ENCODE measurements around the gene SPATA46. TPM values are rescaled to one million over a fixed set of nuclear protein-coding genes. Genes with fewer than 3 reads are reported as not detected.

The SPATA46 gene
- total RNA-seq, 1 experiment from 2014 or later: not detected

DNA sequence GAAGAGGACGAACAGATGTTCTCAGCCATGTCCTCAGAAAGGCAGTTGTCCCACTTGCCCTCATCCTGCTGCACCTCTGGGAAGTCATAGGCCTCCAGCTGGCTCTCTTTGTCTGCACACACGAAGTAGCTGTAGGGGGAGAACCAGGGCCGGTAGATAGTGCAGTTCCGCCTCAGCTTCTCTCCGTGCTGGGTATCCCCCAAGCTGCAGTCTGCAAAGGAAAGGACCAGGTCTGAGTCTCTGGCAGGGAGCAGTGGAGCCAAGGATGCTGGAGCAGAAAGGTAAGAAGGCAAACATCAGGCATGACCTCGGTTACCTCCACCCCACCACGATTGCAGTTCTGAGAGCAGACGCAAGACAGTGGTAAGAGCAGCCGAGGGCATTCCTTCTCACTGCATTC is 2.2 kb downstream of the SPATA46 start:
- no peak overlapping the region for H3K27ac ChIP-seq
- no peaks in the 10 kb centered on the region for H3K36me3 ChIP-seq
- H3K4me3 ChIP-seq: no peak overlapping the region
- H3K4me1 ChIP-seq (replicated peaks): peaks cover 8% of the 10 kb centered on the region
- no peaks in the 10 kb centered on the region for H3K9me3 ChIP-seq (replicated peaks)
- DNase-seq (ENCODE audit: low read depth in 1 of 2, low spot score in 2 of 2): no peak
- H3K27me3 ChIP-seq (replicated peaks): no peaks in the 10 kb centered on the region

- H3K27ac ChIP-seq: no peak overlapping the region
- peaks cover 8% of the 10 kb centered on the region for H3K4me1 ChIP-seq (replicated peaks)
- no peak overlapping the region for H3K4me3 ChIP-seq
- no peaks in the 10 kb centered on the region for H3K36me3 ChIP-seq
- no peaks in the 10 kb centered on the region; the same call in 1 of the 2 replicates for H3K27me3 ChIP-seq (replicated peaks)
- H3K9me3 ChIP-seq (replicated peaks): no peaks in the 10 kb centered on the region
- peak in 1 of 2 experiments; percentile 61 for DNase-seq (ENCODE audit: low read depth in 1 of 2, low spot score in 2 of 2)
Observed at GRCh38 chr1:162373541-162374260, 3.0 kb downstream of the SPATA46 start.

DNA sequence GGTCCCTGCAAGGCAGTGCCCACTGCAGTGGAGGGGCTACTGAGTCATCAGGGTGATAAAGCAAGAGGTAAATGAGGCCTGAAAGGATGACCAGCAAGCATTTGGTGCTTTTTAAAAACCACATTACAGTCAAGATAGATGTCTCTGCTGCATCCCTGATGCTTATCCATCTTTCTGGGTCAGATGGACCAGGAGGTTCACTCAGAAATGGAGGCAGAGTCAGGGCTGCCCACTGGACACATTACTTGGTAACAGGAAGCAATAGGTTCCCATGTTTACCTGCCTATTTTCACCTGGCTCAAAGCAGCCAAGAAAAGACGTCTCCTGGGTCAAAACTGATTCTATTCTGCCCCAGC is 3.6 kb downstream of the SPATA46 start:
- Histone ChIP-seq H3K9me3 (replicated peaks) (no peaks in the 10 kb centered on the region), H3K27ac (no peak overlapping the region)
- DNase-seq (ENCODE audit: low read depth in 1 of 2, low spot score in 2 of 2): no peak

DNA sequence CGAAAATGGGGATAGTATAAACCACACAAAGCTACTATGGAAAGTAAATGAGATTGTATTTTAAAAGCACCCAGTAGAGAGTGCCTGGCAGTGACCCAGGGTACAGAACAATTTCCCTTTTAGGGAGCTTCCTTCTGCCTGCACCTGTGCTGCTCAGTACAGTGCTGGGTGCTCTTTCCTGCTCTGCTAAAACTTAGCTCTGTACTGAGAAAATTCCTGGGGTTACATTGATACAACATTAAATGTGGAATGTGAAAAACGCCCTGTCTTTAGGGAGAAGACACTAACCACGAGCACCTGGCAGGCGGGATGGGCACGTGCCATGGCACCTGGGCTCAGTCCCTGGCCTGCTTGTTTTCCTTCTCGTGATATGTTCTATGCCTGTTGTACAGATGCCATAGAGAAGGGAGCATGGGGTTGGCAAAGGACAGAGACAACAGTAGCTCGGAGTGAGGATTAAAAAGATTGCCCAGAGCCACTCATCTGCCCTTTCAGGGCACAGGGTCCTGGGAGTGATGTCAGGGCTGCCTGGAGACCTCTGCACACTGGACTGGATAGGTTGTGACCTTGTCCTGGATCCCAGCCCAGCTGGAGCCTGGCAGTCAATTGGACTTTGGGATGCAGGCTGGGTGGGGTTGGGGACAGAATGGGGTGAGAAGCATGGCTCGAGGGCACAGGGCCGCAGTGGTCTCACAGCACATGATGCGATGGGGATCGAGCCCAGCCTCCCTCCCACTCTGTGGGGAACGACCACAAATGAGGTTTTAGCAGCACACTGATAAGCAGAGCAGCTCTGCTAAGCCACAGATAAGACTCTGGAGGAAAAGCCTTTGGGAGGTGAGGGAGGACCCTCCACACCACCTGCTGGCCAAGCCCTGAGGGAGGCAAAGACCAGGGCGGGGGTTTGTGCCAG is 4.2 kb downstream of the SPATA46 start:
- no peaks in the 10 kb centered on the region for H3K9me3 ChIP-seq (replicated peaks)
- H3K36me3 ChIP-seq: no peaks in the 10 kb centered on the region
- no peak overlapping the region for H3K4me3 ChIP-seq
- peaks cover 8% of the 10 kb centered on the region for H3K4me1 ChIP-seq (replicated peaks)
- H3K27ac ChIP-seq: no peak overlapping the region
- no peaks in the 10 kb centered on the region; the same call in 1 of the 2 replicates for H3K27me3 ChIP-seq (replicated peaks)
- no peak for DNase-seq (ENCODE audit: low read depth in 1 of 2, low spot score in 2 of 2)

More for the DNA sequence above, 3.6 kb downstream of the SPATA46 start:
- Histone ChIP-seq H3K4me1 (replicated peaks) (peaks cover 8% of the 10 kb centered on the region), H3K36me3 (no peaks in the 10 kb centered on the region), H3K27me3 (replicated peaks) (no peaks in the 10 kb centered on the region; the same call in 1 of the 2 replicates), H3K4me3 (no peak overlapping the region)

DNA sequence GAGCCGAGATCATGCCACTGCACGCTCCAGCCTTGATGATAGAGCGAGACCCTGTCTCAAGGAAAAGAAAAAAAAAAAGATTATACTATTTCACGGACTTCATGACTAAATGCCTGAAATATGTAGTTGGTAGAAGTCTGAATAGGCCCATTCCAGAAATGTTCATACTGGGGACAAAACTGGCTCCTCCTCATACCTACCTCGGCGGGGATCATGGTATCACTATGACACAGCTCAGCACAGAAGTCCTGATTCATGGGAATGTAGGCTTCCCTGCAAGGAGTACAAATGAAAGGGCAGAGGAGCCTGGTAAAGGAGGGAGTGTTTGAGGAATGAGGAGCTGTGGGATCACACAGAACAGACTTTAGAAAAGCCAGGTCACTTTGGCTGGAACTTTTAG is 5.0 kb downstream of the SPATA46 start:
- no peak overlapping the region for H3K4me3 ChIP-seq
- H3K36me3 ChIP-seq: no peaks in the 10 kb centered on the region
- peaks cover 8% of the 10 kb centered on the region for H3K4me1 ChIP-seq (replicated peaks)
- no peaks in the 10 kb centered on the region; the same call in 1 of the 2 replicates for H3K27me3 ChIP-seq (replicated peaks)
- no peaks in the 10 kb centered on the region for H3K9me3 ChIP-seq (replicated peaks)
- no peak overlapping the region for H3K27ac ChIP-seq
- DNase-seq (ENCODE audit: low read depth in 1 of 2, low spot score in 2 of 2): no peak

DNA sequence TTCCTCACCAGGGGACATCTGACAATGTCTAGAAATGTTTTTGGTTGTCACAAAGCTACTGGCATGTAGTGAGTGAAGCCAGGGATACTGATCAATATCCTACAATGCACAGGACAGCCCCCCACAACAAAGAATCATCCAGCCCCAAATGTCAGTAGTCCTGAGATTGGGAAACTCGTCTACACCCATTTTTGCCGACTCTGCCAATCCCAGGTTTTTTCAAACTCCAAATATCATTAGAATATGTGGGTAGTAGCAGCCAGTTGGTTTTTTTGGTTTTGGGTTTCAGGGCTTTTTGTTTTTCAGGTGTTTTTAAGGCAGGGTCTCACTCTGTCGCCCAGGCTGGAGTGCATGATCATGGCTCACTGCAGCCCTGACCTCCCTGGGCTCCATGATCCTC is 5.9 kb downstream of the SPATA46 start:
- Histone ChIP-seq H3K9me3 (replicated peaks) (no peaks in the 10 kb centered on the region), H3K27ac (no peak overlapping the region), H3K36me3 (no peaks in the 10 kb centered on the region), H3K4me1 (replicated peaks) (peaks cover 8% of the 10 kb centered on the region), H3K4me3 (no peak overlapping the region), H3K27me3 (replicated peaks) (no peaks in the 10 kb centered on the region; the same call in 1 of the 2 replicates)
- DNase-seq (ENCODE audit: low read depth in 1 of 2, low spot score in 2 of 2): no peak

DNA sequence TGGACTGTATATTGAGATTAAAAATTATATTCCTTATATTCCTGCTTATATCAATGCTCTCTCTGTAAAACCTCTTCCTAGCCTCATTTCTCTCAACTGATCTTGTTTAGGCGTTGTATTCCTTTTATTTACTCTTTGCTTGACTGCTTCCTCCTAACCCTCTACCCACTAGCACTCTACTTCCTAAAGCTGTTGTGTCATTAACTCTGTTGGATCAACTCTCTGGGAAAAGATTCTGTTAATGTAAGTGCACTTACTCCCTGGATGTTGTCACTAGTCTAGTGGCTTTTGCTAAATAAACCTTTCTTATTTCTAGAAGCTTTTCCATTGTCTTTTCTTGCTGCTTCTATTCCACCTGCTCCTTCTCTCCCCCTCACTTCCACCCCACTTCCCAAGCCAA is 6.5 kb downstream of the SPATA46 start:
- Histone ChIP-seq H3K4me3 (no peak overlapping the region), H3K27ac (no peak overlapping the region), H3K27me3 (replicated peaks) (no peaks in the 10 kb centered on the region; the same call in 1 of the 2 replicates), H3K9me3 (replicated peaks) (no peaks in the 10 kb centered on the region), H3K4me1 (replicated peaks) (peaks cover 9% of the 10 kb centered on the region), H3K36me3 (no peaks in the 10 kb centered on the region)
- no peak for DNase-seq (ENCODE audit: low read depth in 1 of 2, low spot score in 2 of 2)

- Histone ChIP-seq H3K9me3 (replicated peaks) (no peaks in the 10 kb centered on the region), H3K36me3 (no peaks in the 10 kb centered on the region), H3K27me3 (replicated peaks) (no peaks in the 10 kb centered on the region; the same call in 1 of the 2 replicates), H3K27ac (no peak overlapping the region), H3K4me1 (replicated peaks) (peaks cover 15% of the 10 kb centered on the region), H3K4me3 (no peak overlapping the region)
- no peak for DNase-seq (ENCODE audit: low read depth in 1 of 2, low spot score in 2 of 2)
Observed at GRCh38 chr1:162369571-162369970, 7.1 kb downstream of the SPATA46 start.

GRCh38 chr1:162368451-162368850 is 8.2 kb downstream of the SPATA46 start:
- Histone ChIP-seq H3K9me3 (replicated peaks) (no peaks in the 10 kb centered on the region), H3K4me3 (no peak overlapping the region), H3K36me3 (no peaks in the 10 kb centered on the region), H3K27me3 (replicated peaks) (no peaks in the 10 kb centered on the region; the same call in 1 of the 2 replicates), H3K4me1 (replicated peaks) (peaks cover 12% of the 10 kb centered on the region), H3K27ac (no peak overlapping the region)
- no peak for DNase-seq (ENCODE audit: low read depth in 1 of 2, low spot score in 2 of 2)

- Histone ChIP-seq H3K27me3 (replicated peaks) (no peaks in the 10 kb centered on the region; the same call in 1 of the 2 replicates), H3K4me1 (replicated peaks) (peaks cover 12% of the 10 kb centered on the region), H3K27ac (no peak overlapping the region), H3K36me3 (no peaks in the 10 kb centered on the region), H3K9me3 (replicated peaks) (no peaks in the 10 kb centered on the region), H3K4me3 (no peak overlapping the region)
- DNase-seq (ENCODE audit: low read depth in 1 of 2, low spot score in 2 of 2): no peak
Observed at GRCh38 chr1:162367772-162368171, 8.9 kb downstream of the SPATA46 start.

DNA sequence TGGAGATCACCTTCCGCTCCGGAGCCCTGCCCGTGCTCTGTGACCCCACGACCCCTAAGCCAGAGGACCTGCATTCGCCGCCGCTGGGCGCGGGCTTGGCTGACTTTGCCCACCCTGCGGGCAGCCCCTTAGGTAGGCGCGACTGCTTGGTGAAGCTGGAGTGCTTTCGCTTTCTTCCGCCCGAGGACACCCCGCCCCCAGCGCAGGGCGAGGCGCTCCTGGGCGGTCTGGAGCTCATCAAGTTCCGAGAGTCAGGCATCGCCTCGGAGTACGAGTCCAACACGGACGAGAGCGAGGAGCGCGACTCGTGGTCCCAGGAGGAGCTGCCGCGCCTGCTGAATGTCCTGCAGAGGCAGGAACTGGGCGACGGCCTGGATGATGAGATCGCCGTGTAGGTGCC is 9.6 kb downstream of the SPATA46 start:
- H3K4me1 ChIP-seq (replicated peaks): peaks cover 12% of the 10 kb centered on the region
- no peak for DNase-seq (ENCODE audit: low read depth in 1 of 2, low spot score in 2 of 2)
- no peak overlapping the region for H3K4me3 ChIP-seq

GRCh38 chr1:162366671-162367070 is 10.0 kb downstream of the SPATA46 start:
- H3K27ac ChIP-seq: no peak overlapping the region
- H3K4me3 ChIP-seq: no peak overlapping the region
- H3K36me3 ChIP-seq: no peaks in the 10 kb centered on the region
- no peaks in the 10 kb centered on the region; the same call in 1 of the 2 replicates for H3K27me3 ChIP-seq (replicated peaks)
- H3K9me3 ChIP-seq (replicated peaks): no peaks in the 10 kb centered on the region
- no peak for DNase-seq (ENCODE audit: low read depth in 1 of 2, low spot score in 2 of 2)
- H3K4me1 ChIP-seq (replicated peaks): peaks cover 12% of the 10 kb centered on the region

More for the DNA sequence above, 9.6 kb downstream of the SPATA46 start:
- H3K27ac ChIP-seq: no peak overlapping the region
- no peaks in the 10 kb centered on the region for H3K9me3 ChIP-seq (replicated peaks)
- no peaks in the 10 kb centered on the region for H3K36me3 ChIP-seq
- H3K27me3 ChIP-seq (replicated peaks): no peaks in the 10 kb centered on the region; the same call in 1 of the 2 replicates

DNA sequence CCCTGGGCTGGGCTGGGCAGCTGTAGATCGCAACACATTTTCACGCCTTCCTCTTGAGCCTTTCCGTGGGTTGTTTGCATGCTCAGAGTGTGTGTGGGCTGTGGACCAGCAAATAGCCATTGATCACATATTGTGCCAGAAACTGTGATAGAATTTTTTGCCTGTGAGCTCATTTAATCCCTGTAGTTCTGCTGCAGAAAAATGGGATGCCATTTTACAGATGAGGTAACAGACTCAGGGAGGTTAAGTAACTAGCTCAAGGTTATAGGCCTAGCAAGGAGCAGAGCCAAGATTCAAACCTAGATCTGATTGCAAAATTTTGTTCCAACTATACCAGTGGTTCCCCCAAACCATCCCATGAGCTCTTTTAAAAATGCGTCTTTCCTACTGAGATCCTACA is 10.5 kb downstream of the SPATA46 start:
- H3K9me3 ChIP-seq (replicated peaks): no peaks in the 10 kb centered on the region
- no peaks in the 10 kb centered on the region for H3K36me3 ChIP-seq
- DNase-seq (ENCODE audit: low read depth in 1 of 2, low spot score in 2 of 2): no peak

More for the DNA sequence above, 10.5 kb downstream of the SPATA46 start:
- no peaks in the 10 kb centered on the region; the same call in 1 of the 2 replicates for H3K27me3 ChIP-seq (replicated peaks)
- no peak overlapping the region for H3K4me3 ChIP-seq
- peaks cover 12% of the 10 kb centered on the region for H3K4me1 ChIP-seq (replicated peaks)
- no peak overlapping the region for H3K27ac ChIP-seq
